HG03135 (cell line): ENCODE data around the gene FATE1.
"Not testable (repeated sequence)": the region's sequence is repeated elsewhere in the genome, so short reads cannot be mapped to it uniquely, and the experiment has no call there.

Experiments used
- ATAC-seq: cut with Tn5 transposase; IDR thresholded peaks from one replicate; pipeline ENCODE4 v1.9.1; 2021; ENCODE audit warnings: mild to moderate bottlenecking, moderate library complexity; ENCODE audit not compliant: unreplicated experiment

FATE1 gene

GRCh38 chrX:151715752-151716151 is at the start of gene FATE1:
TSS of gene FATE1 (plus strand) at chrX:151716035. CDS start at chrX:151716120, 85 bp downstream.
- ATAC-seq, result no peak

- ATAC-seq, result no peak
Measured at GRCh38 chrX:151675121-151675746, 40.6 kb upstream of the FATE1 start.

GRCh38 chrX:151676196-151676595 is 39.6 kb upstream of the FATE1 start:
- no peak for ATAC-seq

- no peak for ATAC-seq
Measured at GRCh38 chrX:151679798-151680402, 35.9 kb upstream of the FATE1 start.

- peak; percentile 76 for ATAC-seq
Measured at GRCh38 chrX:151680805-151681204, 35.0 kb upstream of the FATE1 start.

GRCh38 chrX:151687635-151688034 is 28.2 kb upstream of the FATE1 start:
- no peak for ATAC-seq

- no peak for ATAC-seq
Measured at GRCh38 chrX:151688695-151689094, 27.1 kb upstream of the FATE1 start.

- ATAC-seq, result no peak
Measured at GRCh38 chrX:151692825-151693224, 23.0 kb upstream of the FATE1 start.

- no peak for ATAC-seq
Measured at GRCh38 chrX:151694121-151694520, 21.7 kb upstream of the FATE1 start.

GRCh38 chrX:151694661-151695582 is 20.9 kb upstream of the FATE1 start, which contains the start of gene PRRG3:
TSS of gene PRRG3 (plus strand) at chrX:151695458. CDS start at chrX:151698815, 3,357 bp downstream.
- no peak for ATAC-seq

- no peak for ATAC-seq
Measured at GRCh38 chrX:151695583-151696340, 20.1 kb upstream of the FATE1 start.

GRCh38 chrX:151697082-151697481 is 18.8 kb upstream of the FATE1 start:
- ATAC-seq, result not testable (repeated sequence)

- ATAC-seq, result no peak
Measured at GRCh38 chrX:151697522-151697921, 18.3 kb upstream of the FATE1 start.

- ATAC-seq, result no peak
Measured at GRCh38 chrX:151698485-151698884, 17.4 kb upstream of the FATE1 start.

GRCh38 chrX:151699746-151700145 is 16.1 kb upstream of the FATE1 start:
- ATAC-seq, result no peak

GRCh38 chrX:151700581-151700980 is 15.3 kb upstream of the FATE1 start:
- ATAC-seq, result no peak

GRCh38 chrX:151701071-151701470 is 14.8 kb upstream of the FATE1 start:
- ATAC-seq, result no peak

- ATAC-seq, result no peak
Measured at GRCh38 chrX:151701531-151701930, 14.3 kb upstream of the FATE1 start.

GRCh38 chrX:151702026-151702714 is 13.7 kb upstream of the FATE1 start:
- no peak for ATAC-seq

- no peak for ATAC-seq
Measured at GRCh38 chrX:151702741-151703340, 13.0 kb upstream of the FATE1 start.
